Heart left ventricle (tissue), 13 donors: Measurements from ENCODE around the gene FAM98C.
A peak's percentile ranks its signal among the peaks of the same experiment; 100 is the strongest.

Source experiments
- POLR2A ChIP-seq, 2 donors: fragments of 450-650 bp; IDR thresholded peaks; one replicate each; pipeline ENCODE4 v1.6.1; 2017; ENCODE audit warnings: antibody characterized with exemption in 2 of 2, mild to moderate bottlenecking in 2 of 2, moderate library complexity in 2 of 2
- TF ChIP-seq, protein P1 (sequence below), 12 donors: fragments of 200-600 bp; sonication (generic) in 4 of 12; IDR thresholded peaks; one replicate each; pipeline versions ENCODE4 v1.5.0 to v1.8.0; 2018 to 2022; ENCODE audit warnings: antibody characterized with exemption in 12 of 12, mild to moderate bottlenecking in 5 of 12
- donor health status: ischemic (EF 13 %, LVEDD 7.1; RV severe dilation, severe dysfunction).
- donor health status: DM: no; HTN: yes; CAD: no.
- donor health status: DM: no; HTN: no; CAD: no.
- donor health status: ischemic (EF 25% LVEDD 6.9; RV normal size, moderate dysfunction).
- donor health status: ischemic (EF 25% LVEDD 5.7; RV mildly dilated, moderate dysfunction).
- donor health status: ischemic (EF 35%, LVEDD 5.7; RV mildly dilated, moderate dysfunction).
- donor health status: nonischemic (EF 11% LVEDD 7.7; RV severe dilation, severe dysfunction).
- donor health status: DM: yes; HTN: yes; CAD: no.
- donor health status: PGD.
- donor health status: ischemic (EF 29% LVEDD 5.4; RV normal size, mild dysfunction).
- donor health status: nonischemic (EF 23%, LVEDD 6.1; RV moderate dilation, normal function).

DNA sequence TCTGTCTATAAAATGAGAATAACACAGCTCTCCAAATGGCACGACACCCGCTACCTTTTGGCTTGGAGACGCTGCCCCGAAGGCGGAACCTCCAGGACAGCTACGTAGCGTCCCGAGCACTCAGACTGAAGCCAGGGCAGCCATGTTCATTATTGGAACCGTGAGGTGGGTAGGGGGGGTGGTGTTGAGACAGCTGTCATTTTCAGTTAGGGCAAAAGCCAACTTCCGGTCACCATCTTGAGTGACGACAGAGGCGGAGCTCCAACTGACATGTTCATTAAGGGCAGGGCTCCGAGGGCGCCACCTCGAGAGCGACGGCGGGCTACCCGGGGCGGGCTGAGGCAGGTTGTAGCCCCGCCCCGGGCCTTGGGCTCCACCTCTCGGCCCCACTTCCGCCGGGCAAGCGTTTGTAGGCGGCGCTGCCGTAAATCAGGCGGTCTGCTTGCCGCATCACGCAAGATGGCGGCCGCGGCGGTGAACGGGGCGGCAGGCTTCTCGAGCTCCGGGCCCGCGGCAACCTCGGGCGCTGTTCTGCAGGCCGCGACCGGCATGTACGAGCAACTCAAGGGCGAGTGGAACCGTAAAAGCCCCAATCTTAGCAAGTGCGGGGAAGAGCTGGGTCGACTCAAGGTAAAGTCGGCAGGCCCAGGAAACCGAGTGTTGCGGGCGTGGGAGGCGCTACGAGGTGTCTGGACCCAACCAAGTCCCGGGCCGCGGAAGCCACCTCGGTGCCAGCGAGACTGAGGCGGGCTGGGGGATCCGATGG, 28.4 kb upstream of the FAM98C start, which contains the start of gene PSMD8:
- TF ChIP-seq, protein P1, sequence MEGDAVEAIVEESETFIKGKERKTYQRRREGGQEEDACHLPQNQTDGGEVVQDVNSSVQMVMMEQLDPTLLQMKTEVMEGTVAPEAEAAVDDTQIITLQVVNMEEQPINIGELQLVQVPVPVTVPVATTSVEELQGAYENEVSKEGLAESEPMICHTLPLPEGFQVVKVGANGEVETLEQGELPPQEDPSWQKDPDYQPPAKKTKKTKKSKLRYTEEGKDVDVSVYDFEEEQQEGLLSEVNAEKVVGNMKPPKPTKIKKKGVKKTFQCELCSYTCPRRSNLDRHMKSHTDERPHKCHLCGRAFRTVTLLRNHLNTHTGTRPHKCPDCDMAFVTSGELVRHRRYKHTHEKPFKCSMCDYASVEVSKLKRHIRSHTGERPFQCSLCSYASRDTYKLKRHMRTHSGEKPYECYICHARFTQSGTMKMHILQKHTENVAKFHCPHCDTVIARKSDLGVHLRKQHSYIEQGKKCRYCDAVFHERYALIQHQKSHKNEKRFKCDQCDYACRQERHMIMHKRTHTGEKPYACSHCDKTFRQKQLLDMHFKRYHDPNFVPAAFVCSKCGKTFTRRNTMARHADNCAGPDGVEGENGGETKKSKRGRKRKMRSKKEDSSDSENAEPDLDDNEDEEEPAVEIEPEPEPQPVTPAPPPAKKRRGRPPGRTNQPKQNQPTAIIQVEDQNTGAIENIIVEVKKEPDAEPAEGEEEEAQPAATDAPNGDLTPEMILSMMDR (IDR thresholded peaks at IDR 0.05): peak in 8 of 12 donors; percentile 15 to 61 (median 35)
- peak; percentile 15 to 96 for TF ChIP-seq POLR2A (IDR thresholded peaks at IDR 0.05)
